NCI-H82 (cell line): ENCODE results near the gene TXNIP.

Experiments
- DNase-seq: peaks from one replicate; lab custom pipeline; 2025; lab: John Stamatoyannopoulos, UW

Gene TXNIP

DNA sequence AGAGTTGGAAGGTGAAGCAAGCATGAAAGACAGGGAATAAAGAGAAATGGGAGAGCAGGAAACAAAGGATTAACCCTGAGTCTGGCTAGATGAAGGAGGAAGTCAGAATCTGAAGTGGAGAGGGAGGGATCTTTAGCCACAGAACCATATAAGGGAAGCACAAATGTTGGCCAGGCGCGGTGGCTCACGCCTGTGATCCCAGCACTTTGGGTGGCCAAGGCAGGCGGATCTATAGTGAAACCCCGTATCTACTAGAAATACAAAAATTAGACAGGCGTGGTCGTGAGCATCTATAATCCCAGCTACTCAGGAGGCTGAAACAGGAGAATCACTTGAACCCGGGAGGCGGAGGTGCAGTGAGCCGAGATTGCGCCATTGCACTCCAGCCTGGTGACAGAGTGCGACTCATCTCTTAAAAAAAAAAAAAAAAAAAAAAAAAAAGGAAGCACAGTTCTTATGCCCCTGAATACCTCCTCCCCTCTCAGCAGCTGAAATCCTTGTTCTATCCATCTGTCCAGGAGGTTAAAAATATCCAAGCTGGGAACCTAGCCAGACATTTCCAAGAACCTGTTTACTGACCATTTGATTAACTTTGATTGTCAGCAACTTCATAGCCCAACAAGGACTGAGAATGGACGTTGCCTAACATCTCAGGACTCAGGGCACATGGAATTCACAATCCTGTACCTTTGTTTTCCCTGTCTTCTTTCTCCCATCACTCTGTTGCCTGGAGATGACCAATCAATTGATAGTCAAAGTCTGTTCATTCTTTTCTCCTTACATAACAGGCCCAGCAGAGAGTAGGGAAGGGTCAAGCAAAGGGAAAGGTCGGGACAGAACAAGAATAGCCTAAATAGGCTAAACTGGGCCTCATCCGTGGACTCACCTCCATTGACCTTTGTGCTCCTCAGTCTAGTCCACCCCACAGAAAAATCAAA is 10.6 kb downstream of the TXNIP start:
- DNase-seq, result peak; percentile 58

DNA sequence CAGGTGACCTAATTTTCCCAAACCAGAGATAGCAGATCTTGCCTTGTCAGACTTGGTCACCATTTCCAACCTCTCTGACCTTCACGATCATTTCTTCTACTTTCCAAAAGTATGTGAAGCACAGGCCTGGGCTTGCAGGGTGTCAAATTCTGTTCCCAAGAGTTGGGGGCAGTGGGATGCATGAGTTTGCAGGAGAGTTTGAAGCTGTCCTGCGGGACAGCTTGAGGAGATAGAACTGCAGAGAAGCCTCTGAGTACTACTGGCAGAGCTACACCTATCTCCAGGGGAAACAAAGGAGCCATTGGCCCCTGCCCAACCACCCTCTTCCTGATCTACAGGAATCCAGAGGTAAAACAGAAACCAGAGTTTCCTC is 11.3 kb downstream of the TXNIP start:
- no peak for DNase-seq

DNA sequence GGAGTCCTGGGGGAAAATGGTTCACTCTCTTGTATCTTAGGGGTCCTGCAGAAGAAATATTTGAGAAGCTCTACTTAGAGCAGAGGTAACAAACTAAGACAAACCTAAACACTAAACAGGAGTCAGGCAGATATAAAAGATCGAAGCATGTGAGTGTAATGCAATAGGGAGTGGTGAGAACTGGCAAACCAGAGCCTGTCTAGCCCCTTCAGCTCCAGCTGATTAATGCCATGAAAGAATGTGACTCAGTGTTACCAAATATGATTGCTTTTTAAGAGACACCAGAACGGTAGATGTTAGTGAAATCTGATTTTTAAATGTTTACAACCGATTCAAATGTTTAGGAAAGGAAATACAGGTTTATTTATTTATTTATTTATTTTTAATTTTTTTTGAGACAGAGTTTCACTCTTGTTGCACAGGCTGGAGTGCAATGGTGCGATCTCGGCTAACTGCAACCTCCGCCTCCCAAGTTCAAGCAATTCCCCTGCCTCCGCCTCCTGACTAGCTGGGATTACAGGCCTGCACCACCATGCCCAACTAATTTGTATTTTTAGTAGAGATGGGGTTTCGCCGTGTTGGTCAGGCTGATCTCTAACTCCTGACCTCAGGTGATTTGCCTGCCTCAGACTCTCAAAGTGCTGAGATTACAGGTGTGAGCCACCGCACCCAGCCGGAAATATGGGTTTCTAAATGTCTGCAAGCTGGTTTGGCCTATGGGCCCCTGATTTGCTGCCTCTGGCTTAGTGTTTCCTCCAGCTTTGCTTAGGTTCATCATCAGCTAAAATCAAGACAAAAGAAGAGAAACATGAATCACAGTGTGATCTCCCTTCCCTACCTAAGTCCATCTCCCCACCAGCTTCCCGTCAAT is 12.2 kb downstream of the TXNIP start:
- no peak for DNase-seq

DNA sequence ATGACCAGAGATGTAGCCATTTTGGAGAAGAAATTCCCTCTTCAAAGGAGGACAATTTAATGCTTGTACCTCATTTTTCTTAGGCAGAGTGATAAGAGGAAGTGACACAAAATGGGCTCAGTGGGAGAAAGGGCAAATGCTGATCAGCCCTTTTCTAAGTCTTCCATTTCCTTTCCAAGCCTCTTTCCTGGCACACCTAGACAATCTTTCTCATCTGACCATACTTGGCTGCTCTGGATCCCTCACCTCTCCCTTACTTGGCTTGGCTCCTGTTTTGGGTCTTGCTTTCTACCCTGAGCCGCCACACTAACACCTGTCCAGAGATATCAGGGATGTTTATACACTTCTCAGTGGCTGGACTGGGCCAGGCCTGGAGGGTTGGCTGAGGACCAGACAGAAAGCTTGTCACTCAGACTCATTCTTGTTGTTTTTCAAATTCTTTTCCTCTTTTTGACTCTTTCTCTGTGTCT is 13.1 kb downstream of the TXNIP start:
- DNase-seq, result no peak

DNA sequence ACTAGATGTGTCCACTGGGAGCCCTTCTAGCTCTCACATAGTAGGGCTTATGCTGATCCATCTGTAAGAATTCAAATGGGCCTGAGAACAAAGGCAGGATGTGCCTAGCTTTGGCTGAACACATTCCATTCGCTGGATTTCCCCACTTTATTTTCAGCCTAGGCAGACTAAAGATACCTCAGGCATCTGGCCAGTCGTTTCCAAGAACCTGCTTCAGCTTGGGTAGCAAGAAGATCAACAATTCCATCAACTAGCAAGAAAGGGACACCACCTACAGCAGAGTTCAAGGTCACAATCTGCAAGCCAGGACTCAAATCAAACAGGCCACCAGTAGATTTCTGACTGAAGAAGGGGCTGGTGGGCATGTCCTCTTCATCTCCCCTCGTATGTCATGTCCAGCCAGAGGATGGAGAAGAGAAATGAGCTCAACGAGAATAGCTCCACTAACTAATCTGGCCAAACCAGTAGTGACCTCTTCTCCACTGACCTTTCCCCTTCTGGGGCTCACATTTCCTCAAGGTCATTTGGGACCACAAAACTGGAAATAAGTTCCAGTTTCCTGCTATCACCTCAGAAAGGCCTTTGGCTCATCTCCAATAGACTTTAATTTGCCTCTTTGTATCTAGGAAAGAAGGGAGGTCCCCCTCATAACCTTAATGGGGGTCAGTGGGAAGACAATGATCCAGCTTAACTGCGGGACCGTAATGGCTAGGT is 14.2 kb downstream of the TXNIP start:
- DNase-seq, result no peak

DNA sequence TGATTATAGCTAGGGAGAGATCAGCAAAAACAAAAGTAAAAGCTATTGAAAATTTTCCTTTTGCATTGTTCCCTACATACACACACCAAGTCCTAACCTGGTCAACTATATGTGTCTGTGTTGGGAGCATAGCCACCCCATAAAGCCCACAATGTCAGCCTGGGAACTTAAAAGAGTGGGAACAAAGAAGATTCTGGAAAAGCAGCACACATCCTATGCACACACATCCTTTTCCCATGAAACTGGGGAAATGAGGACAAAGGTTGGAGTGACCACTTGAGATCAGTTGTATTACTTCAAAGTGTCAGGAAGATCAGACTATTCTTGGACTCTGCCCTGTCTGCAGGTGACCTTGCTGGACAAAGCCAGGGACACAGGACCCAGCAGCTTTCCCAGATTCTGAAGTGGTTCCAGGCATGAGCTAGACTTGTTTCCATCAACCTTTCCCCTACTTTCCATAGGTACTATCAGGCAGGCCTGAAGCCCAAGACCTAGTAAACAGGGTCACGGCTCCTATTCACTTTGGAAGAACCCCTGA is 15.9 kb downstream of the TXNIP start:
- DNase-seq, result no peak

DNA sequence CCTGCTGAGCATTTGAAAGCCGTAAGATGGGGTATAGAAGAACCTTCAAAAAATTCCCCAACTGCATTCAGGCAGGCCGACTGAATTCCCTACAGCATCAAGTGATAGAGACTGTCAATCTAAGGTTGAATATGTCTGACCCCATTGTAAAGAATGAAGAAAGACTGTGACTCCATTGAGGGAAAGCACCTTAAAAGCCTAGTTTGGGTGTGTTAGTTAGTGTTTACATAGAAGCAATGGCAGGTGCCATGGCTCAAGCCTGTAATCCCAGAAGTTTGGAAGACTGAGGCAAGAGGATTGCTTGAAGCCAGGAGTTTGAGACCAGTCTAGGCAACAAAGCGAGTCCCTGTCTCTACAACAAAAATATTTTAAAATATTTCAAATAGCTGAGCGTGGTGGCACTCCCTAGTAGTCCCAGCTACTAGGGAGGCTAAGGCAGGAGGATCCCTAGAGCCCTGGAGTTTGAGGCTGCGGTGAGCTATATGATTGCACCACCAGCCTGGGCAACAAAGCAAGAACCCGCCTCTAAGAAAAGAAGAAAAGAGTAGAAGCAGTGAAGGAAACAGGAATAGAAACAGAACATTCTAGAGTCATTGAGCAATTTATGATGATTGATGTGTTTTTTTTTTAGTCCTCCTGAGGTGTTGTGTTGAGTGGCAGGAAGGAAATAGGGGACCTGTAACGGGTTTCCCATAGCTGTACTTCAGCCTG is 16.5 kb downstream of the TXNIP start:
- no peak for DNase-seq

DNA sequence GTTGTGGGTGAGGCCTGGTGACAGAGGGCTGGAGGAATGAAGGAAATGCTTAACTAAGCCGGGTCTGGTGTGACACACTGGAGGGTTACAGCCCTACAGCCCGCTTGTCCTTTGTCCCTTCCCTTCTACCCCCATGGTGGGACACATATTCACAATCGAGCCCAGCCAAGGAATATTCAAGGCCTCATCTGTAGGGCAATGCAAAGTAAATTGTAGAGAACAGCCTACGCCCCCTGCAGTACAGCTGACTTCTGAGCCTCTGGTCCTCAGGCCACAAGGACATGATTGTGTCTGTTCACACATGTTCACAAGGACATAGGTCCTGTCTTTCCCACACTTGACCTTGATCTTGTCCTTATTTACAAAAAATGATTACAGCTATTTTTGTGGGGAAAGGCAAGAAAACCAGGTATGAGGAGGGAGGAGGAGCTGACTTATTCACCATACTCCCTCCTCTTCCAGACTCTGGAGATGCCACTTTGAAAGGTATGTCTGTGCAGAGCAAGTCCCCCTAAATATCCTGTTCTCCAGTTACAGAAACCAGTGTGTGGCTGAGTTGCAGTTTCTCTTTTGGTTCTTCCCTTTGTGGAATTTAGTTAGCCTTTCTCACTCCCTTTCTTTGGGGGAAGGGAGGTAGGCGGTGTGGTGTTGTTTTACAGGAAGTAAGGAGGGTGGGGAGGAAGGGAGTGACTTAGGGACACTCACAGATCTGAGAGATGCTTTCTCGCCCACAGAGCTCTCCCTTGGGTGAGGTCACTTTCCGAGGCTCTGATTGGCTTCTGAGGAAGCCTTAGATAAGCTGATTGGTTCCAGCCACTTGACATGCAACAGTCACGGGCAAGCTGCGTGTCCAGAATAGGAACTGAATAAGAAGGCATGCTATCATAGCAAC is 17.3 kb downstream of the TXNIP start:
- peak; percentile 95 for DNase-seq

DNA sequence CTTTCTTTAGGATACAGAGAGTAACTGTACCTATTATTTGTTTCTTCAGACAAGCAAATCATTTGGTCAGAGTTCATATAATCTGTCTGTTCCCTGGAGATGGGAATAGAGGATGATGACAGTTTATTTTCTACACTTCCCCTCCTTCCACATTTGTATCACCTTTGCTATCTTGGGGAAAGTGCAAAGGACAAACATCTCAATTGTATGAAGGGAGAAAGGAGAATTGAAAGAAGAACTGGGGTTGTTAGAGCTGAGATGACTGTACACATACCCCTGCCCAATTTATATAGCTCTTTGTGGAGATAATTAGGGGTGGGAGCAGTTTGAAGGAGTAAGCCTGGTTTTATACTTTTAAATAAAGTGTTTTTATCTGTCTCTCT is 17.9 kb downstream of the TXNIP start:
- no peak for DNase-seq

DNA sequence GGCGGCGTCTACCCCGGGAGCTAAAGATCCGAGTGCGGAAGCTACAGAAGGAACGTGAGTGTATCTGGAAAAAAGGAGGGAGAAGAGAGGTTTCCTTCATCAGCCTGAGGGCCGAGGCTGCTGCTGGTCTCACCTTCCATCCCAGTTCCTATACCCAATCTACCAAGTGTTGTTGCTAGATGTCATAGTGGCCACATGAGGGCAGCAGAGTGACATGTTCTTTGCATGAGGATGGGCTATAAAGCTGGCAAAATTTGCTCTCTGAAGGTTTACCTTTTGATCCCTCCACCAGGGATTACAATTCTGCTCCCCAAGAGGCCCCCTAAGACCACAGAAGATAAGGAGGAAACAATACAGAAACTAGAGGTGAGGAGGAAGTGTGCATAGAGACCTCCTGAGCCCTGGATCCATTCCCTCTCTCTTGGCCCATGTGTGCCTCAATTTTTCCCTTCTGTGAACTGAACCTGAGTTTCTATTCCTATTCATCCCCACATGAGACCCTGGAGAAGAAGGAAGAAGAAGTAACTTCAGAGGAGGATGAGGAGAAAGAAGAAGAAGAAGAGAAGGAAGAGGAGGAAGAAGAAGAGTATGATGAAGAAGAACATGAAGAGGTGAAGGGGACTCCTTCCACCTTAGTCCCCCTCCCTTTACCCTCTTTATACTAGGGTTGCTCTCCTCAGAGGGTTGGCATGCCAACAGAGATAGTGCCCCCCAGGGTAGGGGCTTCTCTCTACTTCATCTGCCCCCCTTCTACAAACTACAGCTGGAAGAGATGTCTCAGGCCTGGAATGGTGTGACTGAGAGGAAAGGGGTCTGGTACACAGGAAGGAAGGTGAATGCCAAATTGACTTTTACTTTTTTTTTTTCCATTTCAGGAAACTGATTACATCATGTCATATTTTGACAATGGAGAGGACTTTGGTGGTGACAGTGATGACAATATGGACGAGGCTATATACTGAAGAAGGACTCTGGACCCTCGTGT is 18.6 kb downstream of the TXNIP start:
- DNase-seq, result peak; percentile 93

DNA sequence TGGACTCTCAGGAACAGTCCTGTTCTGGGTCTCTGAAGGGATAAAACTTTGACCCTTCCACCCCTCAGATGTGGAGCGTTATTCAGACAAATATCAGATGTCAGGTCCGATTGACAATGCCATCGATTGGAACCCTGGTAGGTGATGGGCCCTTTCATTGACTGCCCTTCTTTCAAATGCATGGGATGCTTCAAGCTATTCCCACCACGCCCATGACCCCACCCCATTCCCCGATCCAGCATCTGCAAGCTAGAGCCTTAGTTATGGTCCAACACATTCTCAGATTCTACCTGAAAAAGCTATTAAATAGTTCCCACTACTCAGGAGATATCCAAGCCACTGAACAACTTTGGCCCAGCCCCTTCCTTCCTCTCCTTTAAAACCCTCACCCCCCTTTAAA is 19.4 kb downstream of the TXNIP start:
- DNase-seq, result no peak

DNA sequence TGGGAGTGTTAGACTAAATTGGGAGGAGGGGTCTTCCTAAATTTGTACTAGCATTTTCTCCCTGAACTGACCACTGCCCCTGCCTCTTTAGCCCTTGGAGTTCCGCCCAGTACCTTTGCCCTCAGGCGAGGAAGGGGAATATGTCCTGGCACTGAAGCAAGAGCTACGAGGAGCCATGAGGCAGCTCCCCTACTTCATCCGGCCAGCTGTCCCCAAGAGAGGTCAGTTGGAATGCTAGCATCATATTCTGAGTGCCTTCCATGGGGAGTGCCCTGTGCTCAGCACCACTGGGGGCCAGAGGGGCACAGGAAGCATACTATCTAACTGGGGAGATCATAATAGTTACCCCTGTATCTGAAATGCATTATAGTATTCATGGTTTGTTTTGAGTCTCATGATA is 21.2 kb downstream of the TXNIP start:
- no peak for DNase-seq

DNA sequence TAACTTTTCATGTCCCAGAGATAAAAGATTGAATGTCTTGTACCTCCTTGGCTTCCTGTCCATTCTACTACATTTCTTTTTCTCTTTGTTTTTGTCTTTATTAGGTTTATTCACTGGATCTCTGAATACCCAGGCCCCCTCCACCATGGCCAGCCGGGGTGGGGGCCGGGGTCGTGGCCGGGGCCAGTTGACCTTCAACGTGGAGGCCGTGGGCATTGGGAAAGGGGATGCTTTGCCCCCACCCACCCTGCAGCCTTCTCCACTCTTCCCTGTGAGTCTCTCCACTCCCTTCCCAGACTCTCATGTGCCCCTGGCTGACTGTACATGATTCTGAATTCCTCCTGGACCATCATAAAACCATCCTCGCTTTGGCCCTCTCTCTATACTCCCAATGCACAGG is 21.7 kb downstream of the TXNIP start:
- DNase-seq, result no peak

DNA sequence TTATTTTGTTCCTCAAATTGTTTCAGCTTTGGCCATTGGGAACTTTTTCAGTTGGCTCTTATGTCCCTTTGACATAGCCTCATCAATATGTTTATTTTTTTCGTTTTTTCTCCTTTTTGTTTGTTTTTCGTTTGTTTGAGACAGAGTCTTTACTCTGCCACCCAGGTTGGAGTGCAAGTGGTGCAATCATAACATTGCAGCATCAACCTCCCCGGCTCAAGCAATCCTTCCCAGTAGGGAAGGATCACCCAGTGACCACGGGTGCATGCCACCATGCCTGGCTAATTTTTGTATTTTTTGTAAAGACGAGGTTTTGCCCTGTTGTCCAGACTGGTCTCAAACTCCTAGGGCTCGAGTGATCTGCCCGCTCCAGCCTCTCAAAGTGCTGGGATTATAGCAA is 23.8 kb downstream of the TXNIP start:
- no peak for DNase-seq

DNA sequence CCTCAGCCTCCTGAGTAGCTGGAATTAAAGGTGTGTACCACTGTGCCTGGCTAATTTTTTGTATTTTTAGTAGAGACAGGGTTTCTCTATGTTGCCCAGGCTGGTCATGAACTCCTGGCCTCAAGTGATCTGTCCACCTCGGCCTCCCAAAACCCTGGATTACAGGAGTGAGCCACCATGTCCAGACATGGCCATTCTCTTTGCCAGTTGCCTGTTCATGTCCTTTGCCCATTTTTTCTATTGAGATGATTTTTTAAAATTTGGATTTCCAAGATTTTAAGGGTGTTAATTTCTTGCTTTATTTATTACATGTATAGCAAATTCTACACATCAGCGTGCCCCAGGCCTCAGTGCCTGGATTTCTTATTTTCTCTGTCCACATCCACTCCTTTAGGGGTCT is 29.1 kb downstream of the TXNIP start:
- DNase-seq, result no peak

DNA sequence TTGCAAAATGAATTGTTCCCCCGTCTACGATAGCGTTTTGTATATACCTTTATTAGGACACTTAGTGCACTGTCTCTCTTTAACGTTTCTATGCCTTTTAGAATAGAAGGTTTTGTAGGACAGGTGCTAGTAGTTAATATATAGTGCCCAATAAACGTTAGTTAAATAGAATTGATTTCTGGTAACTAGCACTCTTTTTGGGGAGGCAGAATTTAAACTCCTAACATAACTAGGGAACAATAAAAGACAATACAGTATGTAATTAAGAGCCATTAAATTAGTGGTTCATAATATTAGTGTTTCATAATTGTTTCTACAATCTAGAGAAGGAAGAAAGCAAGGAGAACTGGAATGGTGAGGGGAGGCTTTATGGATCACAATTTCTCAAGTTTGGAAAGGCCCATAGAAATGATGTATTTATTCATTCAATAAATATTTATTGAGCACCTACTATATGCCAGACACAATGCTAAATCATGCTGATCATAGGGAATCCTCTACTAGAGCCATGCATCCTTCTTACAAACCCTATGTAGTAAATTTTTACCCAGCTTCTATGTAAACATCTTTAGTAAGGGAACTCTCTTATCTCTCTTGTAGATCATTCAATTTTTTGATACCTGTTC is 31.1 kb downstream of the TXNIP start:
- no peak for DNase-seq

DNA sequence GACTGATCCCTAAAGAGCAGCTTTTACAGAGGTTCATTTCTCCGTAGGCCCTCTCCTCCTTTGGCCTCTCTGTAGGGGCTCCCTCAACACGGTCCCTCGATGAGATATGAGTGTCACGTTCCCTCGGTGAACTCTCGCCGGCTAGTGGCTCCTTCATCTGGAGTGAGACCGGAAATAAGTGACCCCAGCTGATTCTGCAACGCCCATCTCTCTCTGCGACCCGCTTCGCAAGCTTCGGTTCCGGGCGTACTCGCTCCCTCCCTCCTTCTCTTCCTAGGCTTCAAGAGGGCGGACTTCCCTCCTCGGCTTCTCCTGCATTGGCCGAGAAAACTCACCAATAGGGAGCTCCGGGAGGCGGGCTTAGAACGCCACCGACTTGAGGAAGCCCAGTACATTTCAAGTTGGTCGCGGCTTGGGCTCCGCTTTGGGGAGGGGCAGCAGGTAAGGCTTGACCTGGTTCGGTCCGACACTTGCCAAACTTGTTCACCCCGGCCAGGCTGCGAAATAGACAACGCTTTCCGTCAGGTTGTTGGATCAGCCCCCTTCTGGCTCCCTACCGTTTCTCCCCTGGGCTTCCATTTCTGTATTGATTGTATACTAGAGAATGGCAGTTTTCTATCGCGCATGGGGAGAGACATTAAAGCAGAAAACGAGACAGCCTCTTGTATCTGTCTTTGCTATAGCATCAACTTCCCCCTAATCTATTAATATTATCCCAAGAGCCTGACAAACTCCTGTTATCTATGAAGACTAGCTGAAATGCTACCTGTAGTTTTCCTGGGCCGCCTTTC is 31.9 kb downstream of the TXNIP start, which contains the start of the genes ANKRD34A and POLR3GL:
TSS of gene ANKRD34A (minus strand) at position 248 of the 791 bp plus-strand sequence. CDS start 2,816 bp downstream, outside the sequence.
TSS of gene POLR3GL (plus strand) at position 363 of the 791 bp plus-strand sequence. CDS start 10,176 bp downstream, outside the sequence.
- peak; percentile 98 for DNase-seq
